NB4 (cell line): ENCODE results near the gene TLN1.

Experiments
- MYC ChIP-seq: IDR thresholded peaks from 2 replicates; pipeline ENCODE4 v1.6.1; 2011; ENCODE audit warnings: low read depth, low read length
- POLR2A ChIP-seq: IDR thresholded peaks from 2 replicates; pipeline ENCODE4 v1.6.1; 2011; ENCODE audit warnings: mild to moderate bottlenecking; ENCODE audit not compliant: insufficient read length; ENCODE audit errors: extremely low read depth
- TF ChIP-seq, protein P1 (sequence below): IDR thresholded peaks from one replicate; pipeline ENCODE4 v1.5.1; 2012; ENCODE audit warnings: low read depth, low read length

DNA sequence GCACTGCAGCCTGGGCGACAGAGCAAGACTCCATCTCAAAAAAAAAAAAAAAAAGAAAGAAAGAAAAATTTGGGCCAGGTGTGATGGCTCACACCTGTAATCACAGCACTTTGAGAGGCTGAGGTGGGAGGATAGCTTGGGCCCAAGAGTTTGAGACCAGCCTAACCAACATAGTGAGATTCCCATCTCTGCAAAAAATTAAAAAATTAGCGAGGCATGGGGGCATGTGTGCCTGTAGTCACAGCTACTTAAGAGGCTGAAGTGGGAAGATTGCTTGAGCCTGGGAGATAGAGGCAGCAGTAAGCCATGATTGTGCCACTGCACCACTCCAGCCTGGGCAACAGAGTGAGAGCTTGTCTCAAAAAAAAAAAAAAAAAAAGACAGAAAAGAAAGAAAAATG, 78.4 kb downstream of the TLN1 start:
- TF ChIP-seq, protein P1, sequence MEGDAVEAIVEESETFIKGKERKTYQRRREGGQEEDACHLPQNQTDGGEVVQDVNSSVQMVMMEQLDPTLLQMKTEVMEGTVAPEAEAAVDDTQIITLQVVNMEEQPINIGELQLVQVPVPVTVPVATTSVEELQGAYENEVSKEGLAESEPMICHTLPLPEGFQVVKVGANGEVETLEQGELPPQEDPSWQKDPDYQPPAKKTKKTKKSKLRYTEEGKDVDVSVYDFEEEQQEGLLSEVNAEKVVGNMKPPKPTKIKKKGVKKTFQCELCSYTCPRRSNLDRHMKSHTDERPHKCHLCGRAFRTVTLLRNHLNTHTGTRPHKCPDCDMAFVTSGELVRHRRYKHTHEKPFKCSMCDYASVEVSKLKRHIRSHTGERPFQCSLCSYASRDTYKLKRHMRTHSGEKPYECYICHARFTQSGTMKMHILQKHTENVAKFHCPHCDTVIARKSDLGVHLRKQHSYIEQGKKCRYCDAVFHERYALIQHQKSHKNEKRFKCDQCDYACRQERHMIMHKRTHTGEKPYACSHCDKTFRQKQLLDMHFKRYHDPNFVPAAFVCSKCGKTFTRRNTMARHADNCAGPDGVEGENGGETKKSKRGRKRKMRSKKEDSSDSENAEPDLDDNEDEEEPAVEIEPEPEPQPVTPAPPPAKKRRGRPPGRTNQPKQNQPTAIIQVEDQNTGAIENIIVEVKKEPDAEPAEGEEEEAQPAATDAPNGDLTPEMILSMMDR = no peak
- TF ChIP-seq MYC (no peak), POLR2A (no peak)
